A673 (cell line): ENCODE results near the gene JSRP1. TPM values are rescaled to one million over a fixed set of nuclear protein-coding genes. Genes with fewer than 3 reads are reported as not detected.
A peak's percentile ranks its signal among the peaks of the same experiment; 100 is the strongest.

Source experiments
- BruUV-seq: library from RNA; stranded (reverse); fragments of 400-500 nt; replicated peaks from 2 replicates; lab custom pipeline; 2021; lab: Mats Ljungman, UMichigan
- CTCF ChIA-PET: fragments of 300-600 bp; sonication (Branson Sonifier 250); formaldehyde crosslinking; loops from one replicate; lab custom pipeline; 2022; ENCODE audit warnings: antibody characterized with exemption; lab: Charles Lee
- POLR2A ChIA-PET: fragments of 300-600 bp; sonication (Branson Sonifier 250); formaldehyde crosslinking; loops from one replicate; lab custom pipeline; 2022; ENCODE audit warnings: antibody characterized with exemption; ENCODE audit not compliant: low non-redundant PET; lab: Charles Lee
- DNase-seq: peaks from one replicate; pipeline ENCODE4 v3.0.0-alpha.2; 2015; ENCODE audit warnings: low spot score
- H3K27ac ChIP-seq: fragments of 200-600 bp; sonication (generic); 2 replicates; pipeline ENCODE4 v1.5.1; 2016; ENCODE audit warnings: mixed run types, low read depth, mild to moderate bottlenecking, mixed read lengths, antibody characterized with exemption, low read length; ENCODE audit not compliant: poor library complexity, severe bottlenecking
- H3K27me3 ChIP-seq: fragments of 200-600 bp; sonication (generic); replicated peaks from 2 replicates; pipeline ENCODE4 v1.6.1; 2017; ENCODE audit warnings: mixed run types, low read depth, mild to moderate bottlenecking, mixed read lengths, antibody characterized with exemption, low read length; ENCODE audit not compliant: insufficient read depth, poor library complexity
- H3K36me3 ChIP-seq: fragments of 200-600 bp; sonication (generic); 2 replicates; pipeline ENCODE4 v1.6.1; 2016; ENCODE audit warnings: mixed run types, mild to moderate bottlenecking, mixed read lengths, antibody characterized with exemption, low read length; ENCODE audit not compliant: insufficient read depth, poor library complexity, severe bottlenecking
- H3K4me1 ChIP-seq: fragments of 200-600 bp; sonication (generic); 2 replicates; pipeline ENCODE4 v1.6.1; 2017; ENCODE audit warnings: mixed run types, mild to moderate bottlenecking, mixed read lengths, antibody characterized with exemption, low read length; ENCODE audit not compliant: insufficient read depth, poor library complexity, severe bottlenecking
- H3K4me3 ChIP-seq: fragments of 200-600 bp; sonication (generic); 2 replicates; pipeline ENCODE4 v1.5.1; 2016; ENCODE audit warnings: low read depth, mixed run types, mild to moderate bottlenecking, mixed read lengths, low read length; ENCODE audit not compliant: poor library complexity, severe bottlenecking
- H3K9me3 ChIP-seq: fragments of 200-600 bp; sonication (generic); 2 replicates; pipeline ENCODE4 v1.6.1; 2016; ENCODE audit warnings: mixed run types, low read depth, mild to moderate bottlenecking, mixed read lengths, antibody characterized with exemption, low read length; ENCODE audit not compliant: poor library complexity, severe bottlenecking
- CTCF ChIP-seq: fragments of 300-800, 200-600 bp; sonication (generic); conservative IDR thresholded peaks from 2 replicates; pipeline ENCODE4 v1.5.1; 2017; ENCODE audit warnings: low read depth, mild to moderate bottlenecking, antibody characterized with exemption, low read length, moderate library complexity, mixed read lengths
- EZH2 ChIP-seq: fragments of 200-600 bp; sonication (generic); IDR thresholded peaks from 2 replicates; pipeline ENCODE4 v1.6.1; 2017; ENCODE audit warnings: borderline replicate concordance, low read depth, mild to moderate bottlenecking, mixed read lengths, antibody characterized with exemption, low read length; ENCODE audit not compliant: poor library complexity, severe bottlenecking
- intact Hi-C: fragments of 100-400 bp; cut with micrococcal nuclease; formaldehyde crosslinking; loops from one replicate; pipeline ENCODE4 v1.10.0; 2022; ENCODE audit not compliant: unreplicated experiment
- total RNA-seq: library from RNA; stranded (reverse); gene quantifications from 2 replicates; pipeline ENCODE4 v1.2.3, GENCODE V29; 2021

JSRP1 gene
- total RNA-seq, 1 experiment from 2014 or later, result 0.73 TPM

DNA sequence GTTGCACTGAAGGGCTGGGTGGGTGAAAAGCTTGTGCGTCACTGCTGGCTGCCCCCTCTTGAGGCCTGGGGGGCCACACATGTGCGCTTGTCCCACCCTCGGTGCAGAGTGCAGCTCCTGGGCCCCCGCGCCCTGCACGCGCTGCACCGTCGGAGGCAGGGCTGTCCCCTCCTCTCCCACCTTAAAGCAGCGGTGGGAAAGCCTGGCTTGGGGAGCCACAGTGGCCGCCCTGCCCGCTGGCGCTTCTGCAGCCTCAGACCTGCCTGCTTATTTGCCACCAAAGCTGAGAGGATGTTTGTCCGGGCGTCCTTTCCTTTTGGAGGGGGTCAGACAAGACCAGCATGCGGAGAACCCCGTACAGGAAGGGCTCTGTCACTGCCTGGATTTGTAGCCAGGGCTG is 46.8 kb downstream of the JSRP1 start:
- no peak for DNase-seq
- Histone ChIP-seq H3K27ac (no peak overlapping the region), H3K27me3 (no peaks in the 10 kb centered on the region), H3K4me1 (no peaks in the 10 kb centered on the region), H3K36me3 (peaks cover 65% of the 10 kb centered on the region), H3K4me3 (no peak overlapping the region), H3K9me3 (no peaks in the 10 kb centered on the region)
- TF ChIP-seq CTCF (no peak), EZH2 (no peak)
- CTCF ChIA-PET, result interaction anchor here (0.5 kb wide), 1 partner anchor 190 kb away, joined by 7 read pairs; no protein-coding TSS in a partner anchor
- POLR2A ChIA-PET, result no interaction called here
- intact Hi-C loops, result no loop called here
- BruUV-seq, result no TSS peak

- no peaks in the 10 kb centered on the region for H3K27me3 ChIP-seq
- BruUV-seq, result no TSS peak
- CTCF ChIA-PET, result interaction anchor here (0.5 kb wide), 1 partner anchor 190 kb away, joined by 7 read pairs; no protein-coding TSS in a partner anchor
- POLR2A ChIA-PET, result no interaction called here
- no peak for DNase-seq
- no peak overlapping the region for H3K27ac ChIP-seq
- TF ChIP-seq CTCF, result no peak
- TF ChIP-seq EZH2, result no peak
- intact Hi-C loops, result no loop called here
- H3K9me3 ChIP-seq, result no peaks in the 10 kb centered on the region
- no peaks in the 10 kb centered on the region for H3K4me1 ChIP-seq
- H3K4me3 ChIP-seq, result no peak overlapping the region
- H3K36me3 ChIP-seq, result peaks cover 60% of the 10 kb centered on the region
These were observed 47.2 kb downstream of the JSRP1 start for GRCh38 chr19:2208975-2209374.

- ChIA-PET POLR2A (no interaction called here), CTCF (no interaction called here)
- intact Hi-C loops, result no loop called here
- H3K4me1 ChIP-seq, result no peaks in the 10 kb centered on the region
- no peaks in the 10 kb centered on the region for H3K27me3 ChIP-seq
- peak; percentile 82 for DNase-seq
- H3K4me3 ChIP-seq, result no peak overlapping the region
- no peaks in the 10 kb centered on the region for H3K9me3 ChIP-seq
- H3K36me3 ChIP-seq, result peaks cover 58% of the 10 kb centered on the region
- no TSS peak for BruUV-seq
- H3K27ac ChIP-seq, result no peak overlapping the region
- peak; percentile 37 for TF ChIP-seq CTCF
- no peak for TF ChIP-seq EZH2
These were observed 48.0 kb downstream of the JSRP1 start for GRCh38 chr19:2207991-2208860.
